CMK (cell line): ENCODE measurements around the gene ADH1B.
"Not testable (repeated sequence)": the region's sequence is repeated elsewhere in the genome, so short reads cannot be mapped to it uniquely, and the experiment has no call there.

Experiments
- DNase-seq: peaks from one replicate; pipeline ENCODE4 v3.0.0-alpha.2; 2010; ENCODE audit warnings: low read depth

ADH1B gene

DNA sequence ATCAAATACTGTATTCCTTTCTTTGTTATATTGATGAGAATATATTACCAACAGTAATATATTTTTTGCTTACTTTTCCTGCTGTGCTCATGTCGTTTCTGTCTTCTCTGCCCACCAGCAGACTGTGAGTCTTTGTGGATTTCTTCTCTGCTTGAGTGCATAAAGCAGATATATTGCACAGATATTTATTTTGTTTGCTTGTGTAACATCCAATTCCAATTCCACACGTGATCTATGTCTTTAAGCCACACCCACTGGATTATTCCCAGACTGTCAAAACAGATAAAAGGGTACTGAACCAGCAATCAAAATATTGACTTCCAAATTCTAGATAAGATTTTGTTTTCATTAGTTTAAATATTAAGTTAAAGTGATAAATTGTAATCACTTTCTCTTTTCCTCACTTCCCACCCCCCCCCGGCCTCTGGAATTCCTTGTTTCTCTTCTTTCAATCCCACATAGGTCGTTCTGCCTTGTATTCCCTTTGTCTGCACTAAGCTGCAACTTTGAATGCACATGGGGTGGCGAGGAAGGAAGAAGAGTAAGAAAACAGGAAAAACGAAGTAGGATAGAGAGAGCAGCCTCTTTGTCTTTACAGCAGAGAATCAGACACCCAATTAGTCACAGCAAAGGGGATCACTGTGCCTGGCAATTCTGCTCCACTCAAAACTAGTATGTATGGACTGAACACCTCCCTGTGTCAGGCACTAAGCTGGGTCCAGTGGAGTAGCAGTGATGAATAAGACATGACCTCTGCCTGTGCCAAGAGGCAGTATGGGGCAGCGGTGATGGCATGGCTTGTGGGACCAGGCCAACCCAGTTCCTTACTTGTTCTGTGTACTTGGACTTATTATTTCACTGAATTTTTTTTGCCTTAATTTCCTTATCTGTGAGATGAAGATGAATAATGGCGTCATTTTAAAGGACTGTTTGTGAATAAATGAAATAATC is at the start of gene ADH1B:
Gene ADH1B (minus strand): TSS at position 161 of the 951 bp plus-strand sequence. CDS start 70 bp downstream, at position 91.
- no peak for DNase-seq

DNA sequence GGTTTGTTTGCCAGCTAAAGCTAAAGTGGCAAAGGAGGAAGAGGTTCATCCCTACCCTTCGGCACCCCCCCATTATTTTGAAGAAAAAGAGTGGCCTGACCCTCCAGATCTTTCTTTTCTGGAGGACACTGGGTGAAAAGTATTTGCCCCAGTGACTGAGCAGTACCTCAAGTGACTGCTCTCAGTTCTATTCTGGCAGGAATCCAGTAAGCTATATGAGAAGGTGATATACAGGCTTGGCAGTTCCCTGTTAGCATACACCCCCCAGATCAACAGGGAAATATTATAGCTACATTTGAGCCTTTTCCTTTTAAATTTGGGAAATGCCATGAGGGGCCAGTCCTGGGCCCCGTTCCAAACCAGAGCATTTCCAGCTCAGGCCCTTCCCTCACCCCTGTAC is 46.6 kb upstream of the ADH1B start:
- not testable (repeated sequence) for DNase-seq

- DNase-seq: no peak
Measured at GRCh38 chr4:99366491-99366890, 45.3 kb upstream of the ADH1B start.

GRCh38 chr4:99362768-99363167 is 41.6 kb upstream of the ADH1B start:
- no peak for DNase-seq

- DNase-seq: no peak
Measured at GRCh38 chr4:99361899-99362275, 40.7 kb upstream of the ADH1B start.

GRCh38 chr4:99361268-99361898 is 40.2 kb upstream of the ADH1B start:
- DNase-seq: no peak

GRCh38 chr4:99359480-99360204 is 38.4 kb upstream of the ADH1B start:
- DNase-seq: no peak

DNA sequence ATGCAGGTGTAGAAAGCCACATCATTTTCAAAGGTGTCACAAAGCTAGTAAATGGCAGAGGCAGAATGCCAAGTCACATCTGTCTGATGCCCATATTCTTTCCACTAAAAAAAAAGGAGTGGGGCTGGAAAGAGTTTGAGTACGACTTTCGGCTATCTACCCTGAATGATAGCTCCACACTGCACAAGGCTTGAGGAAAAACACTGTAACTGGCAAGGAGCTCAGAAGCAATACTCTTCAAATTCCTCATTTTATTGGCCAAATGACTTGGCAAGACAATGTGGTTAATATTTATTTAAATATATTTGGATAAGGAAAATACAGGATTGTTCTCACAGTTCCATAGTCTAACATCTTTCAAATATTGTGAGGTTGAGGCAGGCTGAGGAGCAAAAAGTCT is 36.7 kb upstream of the ADH1B start:
- DNase-seq: no peak

GRCh38 chr4:99356992-99357391 is 35.8 kb upstream of the ADH1B start:
- no peak for DNase-seq

DNA sequence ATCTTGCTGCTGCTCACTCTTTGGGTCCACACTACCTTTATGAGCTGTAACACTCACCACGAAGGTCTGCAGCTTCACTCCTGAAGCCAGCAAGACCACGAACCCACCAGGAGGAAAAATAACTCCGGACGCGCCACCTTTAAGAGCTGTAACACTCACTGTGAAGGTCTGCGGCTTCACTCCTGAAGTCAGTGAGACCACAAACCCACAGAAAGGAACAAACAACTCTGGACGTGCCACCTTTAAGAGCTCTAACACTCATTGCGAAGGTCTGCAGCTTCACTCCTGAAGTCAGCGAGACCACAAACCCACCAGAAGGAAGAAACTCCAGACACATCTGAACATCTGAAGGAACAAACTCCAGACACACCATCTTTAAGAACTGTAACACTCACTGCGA is 34.9 kb upstream of the ADH1B start:
- DNase-seq: not testable (repeated sequence)

GRCh38 chr4:99352602-99353537 is 31.7 kb upstream of the ADH1B start, which contains the start of gene ADH1C:
TSS of gene ADH1C (minus strand) at chr4:99352746. CDS start at chr4:99352675, 71 bp downstream.
- no peak for DNase-seq

DNA sequence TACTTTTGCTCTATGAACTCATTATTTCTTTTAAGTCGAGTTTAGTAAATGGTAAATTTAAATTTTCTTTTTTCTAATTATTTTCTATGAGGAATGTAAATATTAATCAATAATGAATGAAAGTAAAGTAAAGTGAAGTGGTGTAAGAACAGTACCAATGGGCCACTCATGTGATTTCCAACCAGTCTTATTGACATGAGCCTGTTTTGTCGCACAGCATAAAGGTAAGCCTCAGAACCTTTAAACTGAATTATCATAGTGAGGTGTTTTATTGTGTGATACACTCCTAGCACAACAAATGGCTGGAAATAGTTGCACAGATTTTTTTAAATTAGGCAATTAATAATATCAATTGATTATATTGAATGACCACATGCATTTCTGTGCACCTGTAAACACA is 30.3 kb upstream of the ADH1B start:
- DNase-seq: no peak

GRCh38 chr4:99349338-99349737 is 28.1 kb upstream of the ADH1B start:
- no peak for DNase-seq

- DNase-seq: not testable (repeated sequence)
Measured at GRCh38 chr4:99342624-99343023, 21.4 kb upstream of the ADH1B start.

DNA sequence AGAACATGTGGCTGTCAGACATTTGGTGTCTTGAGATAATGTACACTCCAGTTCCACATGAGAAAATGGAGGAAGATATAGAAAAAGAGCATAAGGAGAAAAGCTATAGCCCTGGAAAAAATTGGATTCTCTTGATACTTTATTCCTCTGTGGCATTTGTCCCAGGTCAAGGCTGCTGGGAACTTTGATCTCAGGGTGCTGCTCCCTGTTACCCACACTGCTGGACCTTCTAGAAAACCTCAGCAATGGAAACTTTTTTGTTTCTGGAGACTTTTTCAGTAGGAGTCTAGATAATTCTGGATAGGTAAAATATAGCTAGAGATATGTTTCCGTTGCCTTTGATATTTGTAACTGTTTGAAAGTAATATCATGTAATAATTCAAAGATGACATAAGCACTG is 20.2 kb upstream of the ADH1B start:
- DNase-seq: no peak

- no peak for DNase-seq
Measured at GRCh38 chr4:99339172-99339571, 18.0 kb upstream of the ADH1B start.

- no peak for DNase-seq
Measured at GRCh38 chr4:99336553-99336952, 15.4 kb upstream of the ADH1B start.

DNA sequence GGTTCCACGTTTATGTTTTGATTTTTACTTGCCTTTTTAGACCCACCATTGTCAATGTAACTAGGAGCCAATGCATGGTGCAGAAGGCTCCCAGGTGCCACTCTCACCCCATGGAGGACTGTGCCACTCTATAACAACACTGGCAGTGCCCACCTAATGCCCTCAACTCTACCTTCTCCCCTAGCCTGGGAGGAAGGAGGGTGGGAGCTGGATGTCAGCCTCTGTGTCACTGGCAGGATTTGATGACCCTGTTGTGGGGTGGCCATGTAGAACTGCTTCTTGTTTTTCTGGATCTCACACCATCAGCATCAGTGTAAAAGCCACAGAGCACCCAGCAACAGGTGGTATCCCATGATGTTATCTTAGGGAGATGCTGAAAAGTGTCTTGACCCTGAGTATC is 13.7 kb upstream of the ADH1B start:
- DNase-seq: no peak

DNA sequence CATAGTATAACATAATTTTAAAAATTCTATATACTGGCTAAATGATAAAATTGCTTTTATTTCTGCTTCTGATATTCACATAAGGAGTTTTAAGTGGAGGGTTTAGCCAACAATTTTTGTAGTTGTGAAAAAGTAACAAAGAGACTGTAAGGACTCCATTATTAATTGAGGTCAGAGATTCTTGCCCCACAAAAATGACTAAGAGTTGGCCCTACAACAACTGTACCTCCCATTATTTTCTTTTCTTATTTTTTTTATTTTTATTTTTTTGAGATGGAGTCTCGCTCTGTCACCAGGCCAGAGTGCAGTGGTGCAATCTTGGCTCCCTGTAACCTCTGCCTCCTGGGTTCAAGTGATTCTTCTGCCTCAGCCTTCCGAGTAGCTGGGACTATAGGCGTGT is 9.4 kb upstream of the ADH1B start:
- DNase-seq: no peak

DNA sequence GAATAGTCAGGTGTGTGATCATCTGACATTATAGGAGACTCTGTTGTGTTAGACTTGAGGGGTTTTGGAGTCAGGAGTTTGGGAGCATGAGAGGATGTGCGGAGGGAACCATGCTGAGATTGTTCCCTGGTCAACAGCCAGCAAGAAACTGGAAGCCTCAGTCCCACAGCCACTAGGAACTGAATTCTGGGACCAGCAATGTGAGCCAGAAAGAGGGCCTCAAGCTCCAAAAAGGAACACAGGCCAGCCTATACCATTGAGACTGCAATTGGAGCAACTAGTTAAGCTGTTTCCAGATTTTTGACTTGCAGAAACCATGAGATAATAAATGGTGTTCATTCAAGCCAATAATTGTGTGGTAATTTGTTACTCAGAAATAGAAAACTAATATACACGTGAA is 8.7 kb upstream of the ADH1B start:
- no peak for DNase-seq

DNA sequence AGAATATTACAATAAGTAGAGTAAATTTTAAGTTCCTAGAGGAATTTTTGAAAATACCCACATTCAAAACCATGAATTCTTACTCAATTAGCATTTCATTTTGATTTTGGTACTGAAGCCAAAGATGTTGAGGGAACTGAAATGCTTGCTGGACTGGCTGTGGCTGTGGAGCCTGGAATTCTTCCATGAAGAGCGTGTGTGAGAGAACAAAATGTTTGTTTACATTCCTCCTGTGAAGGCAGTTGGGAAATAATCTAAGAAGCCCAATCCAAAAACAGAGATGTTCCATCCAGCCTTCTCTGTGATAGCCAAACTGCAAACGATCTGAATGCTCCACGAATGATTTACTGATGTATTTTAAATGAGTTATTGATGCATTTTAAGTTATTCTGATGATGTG is 3.8 kb upstream of the ADH1B start:
- no peak for DNase-seq

DNA sequence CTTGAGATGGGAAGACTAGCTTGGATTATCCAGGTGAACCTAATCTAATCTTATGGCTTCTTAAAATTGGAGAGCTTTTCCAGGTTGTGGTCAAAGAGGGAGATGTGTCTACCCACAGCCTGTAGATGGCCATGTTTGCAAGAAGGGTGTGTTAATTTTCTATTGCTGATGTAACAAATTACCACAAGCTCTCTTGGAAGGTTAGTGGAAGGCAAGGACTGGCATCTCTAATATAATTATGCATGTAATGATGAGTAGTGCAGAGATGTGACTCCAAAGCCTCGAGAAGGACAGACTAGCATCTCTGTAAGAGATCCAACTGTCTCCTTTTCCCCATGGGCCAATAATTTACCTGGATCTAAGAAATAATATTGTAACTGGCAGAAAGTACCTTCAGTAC is 3.2 kb upstream of the ADH1B start:
- no peak for DNase-seq
